HT1080 (cell line): ENCODE measurements around the gene RASL11B. TPM values are rescaled to one million over a fixed set of nuclear protein-coding genes. Genes with fewer than 3 reads are reported as not detected.
"Not testable (repeated sequence)": the region's sequence is repeated elsewhere in the genome, so short reads cannot be mapped to it uniquely, and the experiment has no call there.

Source experiments
- DNase-seq: peaks from one replicate; pipeline ENCODE4 v3.0.0-alpha.2; 2015; ENCODE audit warnings: low read depth
- polyA plus RNA-seq, 2 experiments: library from polyadenylated mRNA; depleted of rRNA; stranded (reverse); fragments of >200 nt; gene quantifications; 2 replicates each; pipeline ENCODE4 v1.2.3, GENCODE V29; 2015
- total RNA-seq: library from RNA; depleted of rRNA; stranded (reverse); fragments of >200 nt; shearing (Covaris generic); gene quantifications from 2 replicates; pipeline ENCODE4 v1.2.3, GENCODE V29; 2014; rRNA removed

Gene RASL11B, protein sequence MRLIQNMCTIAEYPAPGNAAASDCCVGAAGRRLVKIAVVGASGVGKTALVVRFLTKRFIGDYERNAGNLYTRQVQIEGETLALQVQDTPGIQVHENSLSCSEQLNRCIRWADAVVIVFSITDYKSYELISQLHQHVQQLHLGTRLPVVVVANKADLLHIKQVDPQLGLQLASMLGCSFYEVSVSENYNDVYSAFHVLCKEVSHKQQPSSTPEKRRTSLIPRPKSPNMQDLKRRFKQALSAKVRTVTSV
- total RNA-seq, result not detected in 2 replicates
- polyA plus RNA-seq (2015; cell fraction: cytosol; rRNA removed), result 0.17 and 0.21 TPM in 2 replicates
- 0.07 TPM in 1 of 2 replicates, not detected in the other for polyA plus RNA-seq (2015; cell fraction: nucleus; rRNA removed)

GRCh38 chr4:52861879-52862616, at the start of gene RASL11B:
TSS of gene RASL11B (plus strand) at chr4:52862317. CDS start at chr4:52862508, 191 bp downstream.
- DNase-seq, result peak; percentile 8

DNA sequence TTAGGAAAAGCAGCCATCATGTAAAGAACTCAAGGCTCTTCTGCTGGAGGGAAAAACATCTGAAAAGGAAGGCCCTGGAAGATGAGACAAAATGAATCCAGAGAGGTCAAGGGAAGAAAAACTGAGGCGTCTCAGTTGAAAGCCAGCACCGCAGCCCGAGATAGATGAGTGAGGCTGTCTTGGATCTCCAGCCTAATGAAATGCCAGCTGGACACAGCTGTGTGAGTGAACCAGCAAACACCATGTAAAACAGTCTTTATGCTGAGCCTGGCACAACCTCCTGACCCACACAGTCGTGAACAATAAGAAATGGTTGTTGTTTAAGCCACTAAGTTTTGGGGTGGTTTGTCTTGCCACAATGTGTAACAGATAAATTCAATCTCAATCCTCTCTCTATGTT, 48.6 kb upstream of the RASL11B start:
- DNase-seq, result no peak

DNA sequence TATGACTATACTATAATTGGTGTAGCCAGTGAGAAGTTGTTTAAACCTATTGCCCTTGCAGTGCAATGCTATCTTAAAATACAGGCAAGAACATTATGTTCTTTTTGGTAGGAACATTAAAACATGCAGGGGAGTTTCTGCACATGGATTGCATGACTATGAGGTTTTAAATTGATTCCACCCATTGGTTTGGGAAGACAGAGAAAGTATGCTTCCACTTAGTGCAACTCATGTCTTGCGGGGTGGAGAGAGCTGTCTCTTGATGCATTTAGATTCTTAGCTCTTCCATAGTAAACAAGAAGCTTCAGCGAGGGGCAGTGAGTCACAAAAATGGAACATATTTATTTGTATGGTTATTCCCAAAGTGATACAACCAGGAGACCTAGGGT, 39.5 kb upstream of the RASL11B start:
- DNase-seq, result no peak

- DNase-seq, result peak; percentile 86
Observed at GRCh38 chr4:52822972-52823701, 39.0 kb upstream of the RASL11B start.

- DNase-seq, result no peak
Observed at GRCh38 chr4:52823702-52824092, 38.4 kb upstream of the RASL11B start.

GRCh38 chr4:52824270-52824602, 37.9 kb upstream of the RASL11B start:
- DNase-seq, result no peak

- no peak for DNase-seq
Observed at GRCh38 chr4:52824603-52825459, 37.3 kb upstream of the RASL11B start.

GRCh38 chr4:52825460-52826090, 36.5 kb upstream of the RASL11B start:
- DNase-seq, result peak; percentile 6

- no peak for DNase-seq
Observed at GRCh38 chr4:52833941-52834525, 28.1 kb upstream of the RASL11B start.

DNA sequence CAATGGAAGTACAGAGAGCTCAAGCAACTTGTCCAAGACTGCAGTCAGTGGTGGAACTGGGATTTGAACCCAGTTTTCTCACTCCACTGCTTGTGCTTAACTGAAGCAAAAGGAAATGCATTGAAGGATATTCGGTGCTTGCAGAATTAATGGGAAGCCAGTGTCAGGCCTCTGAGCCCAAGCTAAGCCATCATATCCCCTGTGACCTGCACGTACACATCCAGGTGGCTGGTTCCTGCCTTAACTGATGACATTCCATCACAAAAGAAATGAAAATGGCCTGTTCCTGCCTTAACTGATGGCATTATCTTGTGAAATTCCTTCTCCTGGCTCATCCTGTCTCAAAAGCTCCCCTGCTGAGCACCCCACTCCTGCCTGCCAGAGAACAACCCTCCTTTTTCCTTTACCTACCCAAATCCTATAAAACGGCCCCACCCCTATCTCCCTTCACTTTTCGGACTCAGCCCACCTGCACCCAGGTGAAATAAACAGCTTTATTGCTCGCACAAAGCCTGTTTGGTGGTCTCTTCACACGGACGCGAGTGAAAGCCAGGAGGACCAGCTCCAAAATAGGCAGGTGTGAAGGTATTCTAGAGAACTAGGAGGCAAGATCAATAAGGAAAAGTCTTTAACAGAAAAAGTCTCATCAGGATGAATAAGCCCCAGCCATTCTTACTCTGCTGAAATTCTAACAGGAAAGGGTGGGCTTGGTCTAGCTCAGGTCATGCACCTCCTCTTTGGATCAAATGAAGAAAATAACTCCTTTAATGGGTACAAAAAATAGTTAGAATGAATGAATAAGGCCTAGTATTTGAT, 27.3 kb upstream of the RASL11B start:
- not testable (repeated sequence) for DNase-seq

- DNase-seq, result no peak
Observed at GRCh38 chr4:52836120-52836519, 26.0 kb upstream of the RASL11B start.

DNA sequence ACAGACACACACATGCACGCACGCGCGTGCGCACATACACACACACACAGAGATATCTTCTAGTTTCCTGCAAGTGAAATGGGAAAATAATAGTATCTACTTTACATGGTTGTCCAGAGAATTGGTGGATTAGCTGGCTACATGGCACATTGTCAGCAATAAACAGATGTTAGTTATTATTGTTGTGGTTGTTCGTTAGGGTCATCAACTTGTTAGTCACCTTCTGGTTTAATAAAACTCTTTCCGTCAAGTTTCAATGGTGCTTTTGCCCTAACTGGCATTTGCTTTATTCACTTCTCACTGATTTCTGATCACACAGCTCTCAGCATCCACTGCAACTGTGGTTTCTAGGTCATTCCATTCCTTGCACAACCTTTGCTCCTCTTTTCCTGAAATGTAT, 25.4 kb upstream of the RASL11B start:
- DNase-seq, result no peak

- peak; percentile 88 for DNase-seq
Observed at GRCh38 chr4:52837716-52838558, 24.2 kb upstream of the RASL11B start.

DNA sequence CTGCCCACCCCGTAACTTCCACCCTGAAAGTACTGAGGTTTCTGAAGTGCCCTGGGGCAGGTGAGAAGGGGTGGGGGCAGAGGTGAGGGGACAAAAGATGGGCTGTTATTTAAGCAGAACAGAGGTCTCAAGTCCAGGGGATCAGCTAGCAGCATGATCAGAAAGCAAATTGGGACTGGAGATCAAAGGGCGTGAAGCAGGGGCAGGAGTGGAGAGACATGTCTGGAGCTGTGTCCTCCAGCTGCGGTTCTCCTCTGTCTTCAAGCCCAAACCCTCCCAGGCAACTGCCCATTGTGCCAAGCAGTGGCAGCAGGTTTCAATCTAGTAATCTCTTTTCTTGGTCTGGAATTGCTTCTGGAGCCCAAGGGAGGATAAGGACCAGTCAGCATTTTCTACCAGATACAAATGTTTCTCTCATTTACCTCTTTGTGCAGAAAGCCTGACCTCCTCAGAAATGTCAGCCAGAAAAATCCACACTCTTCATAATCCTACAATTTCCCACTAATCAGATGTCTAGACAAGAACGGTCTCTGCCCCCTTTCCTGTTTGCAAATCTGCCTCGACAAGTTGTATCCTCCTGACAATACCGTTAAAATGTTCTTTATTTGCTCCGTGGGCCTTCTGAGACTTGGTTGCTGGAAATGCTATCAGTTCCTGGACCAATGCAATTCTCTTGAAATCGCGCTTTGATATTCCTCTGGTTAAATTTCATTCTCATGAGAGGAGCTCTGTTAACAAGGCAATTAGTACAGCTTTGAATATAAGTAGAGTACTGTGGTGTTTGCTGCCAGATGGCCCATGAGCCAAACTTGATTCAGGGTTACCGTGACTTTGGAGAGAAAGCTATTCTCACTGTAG, 23.2 kb upstream of the RASL11B start:
- no peak for DNase-seq

GRCh38 chr4:52840531-52841370, 21.4 kb upstream of the RASL11B start:
- DNase-seq, result no peak

GRCh38 chr4:52841682-52842456, 20.2 kb upstream of the RASL11B start:
- DNase-seq, result no peak
